Ureter (tissue), 1 donor: Measurements from ENCODE around the gene GPR132. TPM values are rescaled to one million over a fixed set of nuclear protein-coding genes. Genes with fewer than 3 reads are reported as not detected.
"Not testable (repeated sequence)": the region's sequence is repeated elsewhere in the genome, so short reads cannot be mapped to it uniquely, and the experiment has no call there.

Experiments
- DNase-seq: peaks from one replicate; pipeline ENCODE4 v3.0.0-alpha.2; 2020; ENCODE audit warnings: low spot score
- total RNA-seq: library from RNA; stranded (reverse); gene quantifications from one replicate; pipeline ENCODE4 v1.2.4, GENCODE V29; 2023
- donor health status: DM: yes; HTN: yes; CAD: no.

The GPR132 gene
- total RNA-seq, 1 donor from 2014 or later = 1.5 TPM

DNA sequence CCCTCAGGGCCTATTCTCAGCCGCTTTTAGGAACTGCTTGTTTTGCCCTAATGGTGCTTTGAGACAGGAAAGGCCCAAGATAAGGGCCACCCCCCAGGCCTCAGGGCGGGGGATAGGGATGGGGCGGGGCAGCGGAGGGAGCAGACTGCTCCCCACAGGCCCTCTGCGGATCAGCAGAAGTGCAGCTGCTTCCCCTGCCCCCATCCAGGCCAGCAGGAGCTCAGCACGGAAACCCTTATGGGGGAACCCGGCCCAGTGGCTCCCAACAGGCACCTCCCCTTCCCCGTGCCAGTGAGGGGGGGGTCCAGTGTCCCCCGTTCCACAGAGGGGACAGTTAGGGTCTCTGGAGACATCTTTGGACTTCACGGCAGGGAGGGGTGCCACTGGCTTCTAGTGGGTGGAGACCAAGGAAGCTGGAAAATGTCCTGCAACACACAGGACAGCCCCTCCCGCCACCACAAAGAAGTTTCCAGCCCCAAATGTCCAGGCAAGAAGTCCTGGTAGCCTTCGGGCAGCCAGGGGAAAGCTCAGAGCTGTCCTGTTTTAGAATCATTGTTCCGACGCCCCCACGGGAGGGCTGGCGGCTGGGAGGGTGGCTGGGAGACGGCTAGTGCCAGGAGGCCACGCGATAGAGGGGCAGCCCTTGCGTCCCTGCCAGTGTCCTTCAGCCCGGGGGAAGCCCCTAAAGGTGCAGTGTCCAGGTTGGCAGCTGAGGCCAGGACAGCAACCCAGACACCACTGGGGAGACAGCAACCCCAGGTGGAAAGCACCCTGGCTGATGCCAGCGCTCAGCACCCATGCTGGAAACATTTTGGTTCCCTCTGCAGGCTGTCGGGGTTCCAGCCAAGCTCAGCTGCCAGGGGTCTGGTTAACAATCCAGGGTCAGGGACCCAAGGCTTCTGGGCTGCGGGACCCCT, 10.4 kb upstream of the GPR132 start:
- no peak for DNase-seq

DNA sequence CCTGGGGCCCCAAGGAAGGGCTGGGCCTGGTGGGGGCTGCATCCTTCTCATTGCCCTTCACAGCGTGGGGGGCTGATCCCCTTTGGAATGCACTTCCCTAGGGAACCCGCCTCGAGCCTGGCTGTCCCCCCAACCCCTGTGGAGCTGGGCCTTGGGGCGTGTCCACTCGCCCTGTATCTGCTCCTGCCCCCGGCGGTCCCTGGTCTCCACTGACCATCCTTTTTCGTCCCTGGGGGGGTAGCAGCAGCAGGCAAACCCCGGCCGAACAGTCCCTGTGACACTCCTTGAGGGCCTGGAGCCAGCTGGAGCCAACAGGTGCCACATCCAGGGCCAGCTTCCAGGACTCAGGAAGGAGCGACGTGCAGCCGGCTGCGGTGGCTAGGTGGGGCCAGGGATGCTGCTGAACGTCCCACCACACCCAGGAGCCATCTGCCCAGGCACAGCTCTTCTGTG, 9.4 kb upstream of the GPR132 start:
- no peak for DNase-seq

GRCh38 chr14:105073720-105074600, 8.7 kb upstream of the GPR132 start:
- no peak for DNase-seq

- DNase-seq = no peak
These were observed 7.9 kb upstream of the GPR132 start for GRCh38 chr14:105072892-105073719.

- DNase-seq = no peak
These were observed 7.2 kb upstream of the GPR132 start for GRCh38 chr14:105072381-105072861.

- no peak for DNase-seq
These were observed 6.7 kb upstream of the GPR132 start for GRCh38 chr14:105071942-105072341.

DNA sequence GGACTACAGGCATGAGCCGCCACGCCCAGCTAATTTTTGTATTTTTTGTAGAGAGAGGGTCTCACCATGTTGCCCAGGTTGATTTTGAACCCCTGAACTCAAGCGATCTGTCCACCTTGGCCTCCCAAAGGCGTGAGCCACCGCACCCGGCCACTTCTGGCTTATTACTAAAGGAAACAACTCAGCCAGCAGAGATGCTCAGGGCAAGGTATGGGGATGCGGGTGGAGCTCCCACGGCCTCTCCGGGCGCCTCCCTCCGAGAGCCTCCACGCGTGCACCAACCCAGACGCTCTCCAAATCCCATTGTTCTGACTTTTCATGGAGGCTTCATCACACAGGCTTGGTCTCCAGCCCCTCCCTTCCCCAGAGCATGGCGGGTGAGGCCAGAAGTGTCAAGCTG, 6.1 kb upstream of the GPR132 start:
- DNase-seq = no peak

DNA sequence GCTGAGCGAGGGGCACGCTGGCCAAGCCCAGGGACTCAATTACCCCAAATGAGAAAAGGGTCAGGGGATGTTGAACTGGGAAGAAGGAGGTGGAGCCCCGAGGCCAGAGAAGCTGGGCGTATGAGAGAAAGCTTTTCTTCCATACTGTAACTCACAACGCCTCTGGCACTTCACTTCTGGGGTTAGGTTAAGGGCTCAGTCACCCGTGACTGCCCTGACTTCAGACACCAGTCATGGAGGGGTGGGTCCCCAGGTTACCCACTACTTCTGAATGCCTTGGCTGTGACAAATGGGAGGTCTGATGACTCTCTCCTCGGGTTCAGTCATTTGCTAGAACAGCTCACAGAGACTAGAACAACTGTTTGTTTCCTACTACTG, 5.5 kb upstream of the GPR132 start:
- DNase-seq = no peak

GRCh38 chr14:105069871-105070759, 4.9 kb upstream of the GPR132 start:
- DNase-seq = no peak

- no peak for DNase-seq
These were observed 4.3 kb upstream of the GPR132 start for GRCh38 chr14:105069522-105069870.

GRCh38 chr14:105068818-105069217, 3.6 kb upstream of the GPR132 start:
- no peak for DNase-seq

GRCh38 chr14:105067969-105068301, 2.7 kb upstream of the GPR132 start:
- DNase-seq = no peak

DNA sequence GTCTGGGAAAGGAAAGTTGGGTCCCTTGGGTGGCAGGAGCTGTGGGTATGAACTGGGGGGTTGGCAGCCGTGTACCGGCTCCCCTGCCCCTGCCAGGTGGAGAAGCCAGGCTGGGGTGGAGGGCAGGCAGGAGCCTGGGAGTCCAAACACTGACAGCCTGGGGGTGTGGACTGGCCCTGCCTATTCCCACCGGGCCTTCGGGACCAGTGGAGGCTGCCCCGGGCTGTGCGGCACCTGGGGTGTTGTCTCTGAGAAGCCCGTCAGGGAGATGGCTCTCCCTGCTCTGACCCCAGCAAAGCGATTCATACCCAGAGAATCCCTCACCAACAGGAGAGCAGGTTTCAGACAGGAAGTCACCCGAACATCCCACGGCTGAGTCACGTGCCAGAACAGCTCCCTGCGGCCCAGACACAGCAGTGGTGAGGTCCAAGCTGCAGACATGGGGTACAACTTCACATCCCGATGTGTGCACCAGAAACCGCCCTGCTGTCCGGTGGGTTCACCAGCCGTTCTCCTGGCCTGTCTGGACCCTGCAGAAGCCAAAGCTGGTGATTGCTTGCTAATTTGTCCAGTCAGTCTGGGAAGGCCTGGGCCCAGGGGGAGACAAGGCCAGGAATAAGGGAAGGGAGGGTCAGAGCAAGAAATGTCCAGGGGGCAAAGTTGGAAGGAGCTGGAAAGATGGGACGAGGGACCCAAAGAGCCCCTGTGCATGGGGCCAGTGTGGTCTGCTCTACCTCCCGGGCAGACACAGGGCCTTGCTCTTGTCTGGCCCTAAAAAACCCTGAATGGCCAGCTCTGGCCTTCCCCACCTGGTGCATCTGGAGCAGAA, 2.1 kb upstream of the GPR132 start:
- DNase-seq = no peak

DNA sequence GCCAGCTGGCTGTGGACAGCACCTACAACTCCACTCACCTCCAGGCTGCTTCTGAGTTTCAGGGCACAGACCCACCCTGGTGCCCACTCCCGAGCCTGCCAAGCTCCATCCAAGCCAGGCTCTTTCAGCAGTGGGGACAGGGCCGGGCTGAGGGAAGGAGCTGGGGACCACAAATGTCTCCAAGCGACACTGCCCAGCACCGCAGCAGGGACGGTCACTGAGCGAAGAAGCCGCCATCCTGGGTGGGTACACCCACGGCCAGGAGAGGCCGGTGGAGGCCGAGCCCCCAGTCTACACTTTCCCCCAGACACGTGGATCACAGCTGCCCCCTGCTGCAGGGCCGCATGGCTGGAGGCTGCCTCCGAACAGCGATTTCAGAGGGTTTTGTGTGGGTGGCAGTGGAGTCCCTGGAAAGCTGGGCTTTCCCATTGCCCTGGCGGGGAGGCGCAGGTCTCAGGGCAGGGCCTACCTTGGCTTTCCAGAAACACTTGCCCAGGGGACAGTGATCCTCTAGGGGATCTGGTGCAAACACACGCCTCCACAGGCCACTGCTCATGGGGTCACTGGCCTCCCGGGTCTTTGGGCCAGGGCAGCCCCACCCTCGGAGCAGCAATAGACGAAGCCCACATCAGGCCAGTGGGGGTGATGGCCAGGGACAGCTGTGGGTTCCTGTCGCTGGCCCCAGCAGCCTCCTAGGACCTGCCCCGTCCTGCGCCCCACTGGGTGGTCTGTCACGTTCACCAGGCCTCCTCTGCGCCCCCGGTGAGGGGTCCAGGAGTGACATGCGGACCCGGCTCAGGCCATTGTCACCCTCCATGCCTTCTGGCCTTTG, 1.2 kb upstream of the GPR132 start:
- DNase-seq = no peak

- no peak for DNase-seq
These were observed 498 bp downstream of the GPR132 start for GRCh38 chr14:105064721-105065143.

DNA sequence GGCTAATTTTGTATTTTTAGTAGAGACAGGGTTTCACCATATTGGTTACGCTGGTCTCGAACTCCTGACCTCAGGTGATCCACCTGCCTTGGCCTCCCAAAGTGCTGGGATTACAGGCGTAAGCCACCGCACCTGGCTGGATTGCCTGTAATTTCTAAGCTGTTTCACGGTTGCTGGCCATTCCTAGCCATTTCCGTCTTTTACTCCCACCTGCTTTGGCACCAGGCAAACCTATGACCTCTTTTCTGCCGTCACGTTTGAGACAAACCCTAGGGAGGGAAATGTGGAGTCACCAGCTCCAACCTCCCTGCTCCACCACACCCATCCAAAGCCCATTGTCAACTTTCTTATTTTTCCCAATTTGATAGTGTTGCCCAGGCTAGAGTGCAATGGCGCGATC, 1.2 kb downstream of the GPR132 start:
- no peak for DNase-seq

DNA sequence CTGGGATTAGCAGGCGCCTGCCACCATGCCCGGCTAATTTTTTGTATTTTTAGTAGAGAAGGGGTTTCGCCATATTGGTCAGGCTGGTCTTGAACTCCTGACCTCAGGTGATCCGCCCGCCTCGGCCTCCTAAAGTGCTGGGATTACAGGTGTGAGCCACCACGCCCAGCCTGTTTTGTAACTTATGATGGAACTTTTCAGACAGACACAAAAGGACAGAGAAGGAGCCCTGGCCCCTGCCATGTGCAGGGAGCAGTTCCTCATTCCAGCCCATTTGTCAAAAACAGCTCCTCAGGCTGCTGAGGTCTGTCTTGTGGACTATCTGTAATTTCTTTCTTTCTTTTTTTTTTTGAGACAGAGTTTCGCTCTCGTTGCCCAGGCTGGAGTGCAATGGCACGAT, 1.7 kb downstream of the GPR132 start:
- DNase-seq = not testable (repeated sequence)

GRCh38 chr14:105063056-105063455, 2.2 kb downstream of the GPR132 start:
- no peak for DNase-seq

DNA sequence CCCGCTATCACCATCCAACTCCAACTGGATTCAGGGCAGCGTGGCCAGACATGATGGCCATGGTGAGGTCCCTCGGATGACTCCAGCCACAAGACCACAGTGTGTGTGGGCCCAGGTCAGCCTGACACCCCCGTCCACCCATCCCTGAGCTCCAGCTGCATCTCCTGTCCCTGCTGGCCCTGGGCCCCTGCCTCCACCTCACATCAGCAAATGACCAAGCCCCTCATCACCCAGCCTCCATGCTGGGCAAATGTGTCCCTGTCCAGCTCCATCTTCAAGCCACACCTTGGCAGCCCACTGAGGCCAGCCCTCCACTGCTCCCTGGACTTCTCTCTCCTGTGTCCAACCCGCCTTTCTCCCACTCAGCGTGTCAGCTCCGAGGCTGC, 3.2 kb downstream of the GPR132 start:
- no peak for DNase-seq
